Astrocyte (in vitro differentiated cells and primary cell): ENCODE results near the gene ZDHHC14. TPM values are rescaled to one million over a fixed set of nuclear protein-coding genes. Genes with fewer than 3 reads are reported as not detected.

Experiments used
- DNase-seq: peaks from one replicate; pipeline ENCODE4 v3.0.0-alpha.2; 2010; ENCODE audit warnings: low read depth
- FAIRE-seq: peaks from 2 replicates; lab custom pipeline; 2011; peaks lifted over from hg19 to GRCh38; lab: Jason Lieb, UNC
- H2AFZ ChIP-seq: 2 replicates; pipeline ENCODE4 v1.6.0; 2012; ENCODE audit warnings: low read depth, low read length, inconsistent platforms
- H3K27ac ChIP-seq: 2 replicates; pipeline ENCODE4 v1.5.1; 2011; ENCODE audit warnings: low read depth, low read length, inconsistent platforms
- H3K27me3 ChIP-seq: 2 replicates; pipeline ENCODE4 v1.6.0; 2011; ENCODE audit warnings: low read length, inconsistent platforms; ENCODE audit not compliant: insufficient read depth
- H3K36me3 ChIP-seq: 2 replicates; pipeline ENCODE4 v1.5.1; 2011; ENCODE audit warnings: low read length, inconsistent platforms; ENCODE audit not compliant: insufficient read depth
- H3K4me1 ChIP-seq: 2 replicates; pipeline ENCODE4 v1.5.1; 2011; ENCODE audit warnings: low read length, inconsistent platforms; ENCODE audit not compliant: insufficient read depth
- H3K4me2 ChIP-seq: 2 replicates; pipeline ENCODE4 v1.6.0; 2012; ENCODE audit warnings: low read length, inconsistent platforms
- H3K4me3 ChIP-seq: 2 replicates; pipeline ENCODE4 v1.5.1; 2011; ENCODE audit warnings: low read depth, mild to moderate bottlenecking, low read length, inconsistent platforms; ENCODE audit not compliant: insufficient read depth
- H3K79me2 ChIP-seq: 2 replicates; pipeline ENCODE4 v1.6.0; 2012; ENCODE audit warnings: mild to moderate bottlenecking, low read length, inconsistent platforms; ENCODE audit not compliant: insufficient read depth
- H3K9ac ChIP-seq: 2 replicates; pipeline ENCODE4 v1.6.0; 2012; ENCODE audit warnings: mild to moderate bottlenecking, low read length, inconsistent platforms
- H3K9me3 ChIP-seq: 2 replicates; pipeline ENCODE4 v1.5.1; 2012; ENCODE audit warnings: low read depth, mild to moderate bottlenecking, low read length, inconsistent platforms; ENCODE audit not compliant: insufficient read depth
- H4K20me1 ChIP-seq: 2 replicates; pipeline ENCODE4 v1.6.0; 2012; ENCODE audit warnings: low read length, inconsistent platforms; ENCODE audit not compliant: insufficient read depth
- H3K27ac Mint-ChIP-seq: one replicate; pipeline ENCODE4 v1.8.0; 2021; ENCODE audit warnings: mild to moderate bottlenecking, mixed read lengths; ENCODE audit not compliant: unreplicated experiment
- H3K27me3 Mint-ChIP-seq: one replicate; pipeline ENCODE4 v1.8.0; 2021; ENCODE audit warnings: low read depth, mixed read lengths; ENCODE audit not compliant: unreplicated experiment
- H3K36me3 Mint-ChIP-seq: one replicate; pipeline ENCODE4 v1.8.0; 2021; ENCODE audit warnings: low read depth, mixed read lengths; ENCODE audit not compliant: unreplicated experiment
- H3K4me1 Mint-ChIP-seq: one replicate; pipeline ENCODE4 v1.8.0; 2021; ENCODE audit warnings: low read depth, mixed read lengths; ENCODE audit not compliant: unreplicated experiment
- H3K4me3 Mint-ChIP-seq: one replicate; pipeline ENCODE4 v1.8.0; 2021; ENCODE audit warnings: mild to moderate bottlenecking, moderate library complexity, mixed read lengths; ENCODE audit not compliant: unreplicated experiment
- H3K9me3 Mint-ChIP-seq: one replicate; pipeline ENCODE4 v1.8.0; 2021; ENCODE audit warnings: mild to moderate bottlenecking, mixed read lengths; ENCODE audit not compliant: unreplicated experiment
- EZH2 ChIP-seq: IDR thresholded peaks from 2 replicates; pipeline ENCODE4 v1.6.1; 2012; ENCODE audit warnings: mild to moderate bottlenecking, low read length, inconsistent platforms; ENCODE audit not compliant: insufficient read depth
- total RNA-seq: library from RNA; stranded (reverse); gene quantifications from 2 replicates; pipeline ENCODE4 v1.2.1, GENCODE V29; 2021
- TF ChIP-seq, protein P1 (sequence below): IDR thresholded peaks from 2 replicates; pipeline ENCODE4 v1.5.1; 2011; ENCODE audit warnings: low read depth, mild to moderate bottlenecking, inconsistent platforms, low read length, moderate library complexity; ENCODE audit not compliant: insufficient read depth

The ZDHHC14 gene
- total RNA-seq, 1 donor from 2014 or later = 7.2 TPM

- peaks cover 5% of the 10 kb centered on the region for H3K36me3 Mint-ChIP-seq
- no peak overlapping the region for H3K4me3 ChIP-seq
- H3K27ac Mint-ChIP-seq = no peak overlapping the region
- no peaks in the 10 kb centered on the region for H3K27me3 ChIP-seq
- H2AFZ ChIP-seq = no peak overlapping the region
- no peak overlapping the region for H3K27ac ChIP-seq
- H3K4me1 ChIP-seq = peaks cover 8% of the 10 kb centered on the region
- no peak overlapping the region for H3K4me2 ChIP-seq
- no peak overlapping the region for H3K4me3 Mint-ChIP-seq
- no peaks in the 10 kb centered on the region for H3K27me3 Mint-ChIP-seq
- FAIRE-seq = no peak
- H3K9ac ChIP-seq = no peak overlapping the region
- peaks cover 13% of the 10 kb centered on the region for H3K4me1 Mint-ChIP-seq
- no peak for TF ChIP-seq EZH2
- TF ChIP-seq, protein P1, sequence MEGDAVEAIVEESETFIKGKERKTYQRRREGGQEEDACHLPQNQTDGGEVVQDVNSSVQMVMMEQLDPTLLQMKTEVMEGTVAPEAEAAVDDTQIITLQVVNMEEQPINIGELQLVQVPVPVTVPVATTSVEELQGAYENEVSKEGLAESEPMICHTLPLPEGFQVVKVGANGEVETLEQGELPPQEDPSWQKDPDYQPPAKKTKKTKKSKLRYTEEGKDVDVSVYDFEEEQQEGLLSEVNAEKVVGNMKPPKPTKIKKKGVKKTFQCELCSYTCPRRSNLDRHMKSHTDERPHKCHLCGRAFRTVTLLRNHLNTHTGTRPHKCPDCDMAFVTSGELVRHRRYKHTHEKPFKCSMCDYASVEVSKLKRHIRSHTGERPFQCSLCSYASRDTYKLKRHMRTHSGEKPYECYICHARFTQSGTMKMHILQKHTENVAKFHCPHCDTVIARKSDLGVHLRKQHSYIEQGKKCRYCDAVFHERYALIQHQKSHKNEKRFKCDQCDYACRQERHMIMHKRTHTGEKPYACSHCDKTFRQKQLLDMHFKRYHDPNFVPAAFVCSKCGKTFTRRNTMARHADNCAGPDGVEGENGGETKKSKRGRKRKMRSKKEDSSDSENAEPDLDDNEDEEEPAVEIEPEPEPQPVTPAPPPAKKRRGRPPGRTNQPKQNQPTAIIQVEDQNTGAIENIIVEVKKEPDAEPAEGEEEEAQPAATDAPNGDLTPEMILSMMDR = no peak
- H4K20me1 ChIP-seq = no peaks in the 10 kb centered on the region
- H3K9me3 Mint-ChIP-seq = peaks cover 9% of the 10 kb centered on the region
- H3K36me3 ChIP-seq = no peaks in the 10 kb centered on the region
- no peaks in the 10 kb centered on the region for H3K79me2 ChIP-seq
- peaks cover 2% of the 10 kb centered on the region for H3K9me3 ChIP-seq
- no peak for DNase-seq
Measured at GRCh38 chr6:157511682-157512381, 130.8 kb downstream of the ZDHHC14 start.

DNA sequence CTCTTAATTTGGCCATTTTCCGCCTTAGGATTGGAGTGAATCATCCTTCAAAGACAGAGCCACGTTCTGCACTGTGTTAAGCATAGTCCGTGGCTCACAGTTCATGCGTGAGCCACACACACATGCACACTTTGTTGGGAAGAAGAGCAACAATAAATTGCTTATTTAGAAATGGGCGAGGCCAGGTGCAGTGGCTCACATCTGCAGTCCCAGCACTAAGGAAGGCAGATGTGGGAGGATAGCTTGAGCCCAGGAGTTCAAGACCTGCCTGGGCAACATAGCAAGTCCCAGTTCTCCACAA is 131.3 kb downstream of the ZDHHC14 start:
- H3K4me1 ChIP-seq = peaks cover 8% of the 10 kb centered on the region
- H4K20me1 ChIP-seq = no peaks in the 10 kb centered on the region
- Mint-ChIP-seq H3K9me3 (peaks cover 7% of the 10 kb centered on the region), H3K27me3 (no peaks in the 10 kb centered on the region), H3K4me3 (no peak overlapping the region), H3K4me1 (peaks cover 13% of the 10 kb centered on the region), H3K27ac (no peak overlapping the region), H3K36me3 (peaks cover 5% of the 10 kb centered on the region)
- no peak overlapping the region for H2AFZ ChIP-seq
- H3K27ac ChIP-seq = no peak overlapping the region
- no peak overlapping the region for H3K9ac ChIP-seq
- H3K9me3 ChIP-seq = peaks cover 2% of the 10 kb centered on the region
- H3K4me2 ChIP-seq = no peak overlapping the region
- H3K79me2 ChIP-seq = no peaks in the 10 kb centered on the region
- TF ChIP-seq, protein P1 = no peak
- no peak for TF ChIP-seq EZH2
- FAIRE-seq = no peak
- no peaks in the 10 kb centered on the region for H3K36me3 ChIP-seq
- H3K27me3 ChIP-seq = no peaks in the 10 kb centered on the region
- DNase-seq = no peak
- H3K4me3 ChIP-seq = no peak overlapping the region

- Histone ChIP-seq H3K36me3 (no peaks in the 10 kb centered on the region), H3K9ac (no peak overlapping the region), H3K4me3 (no peak overlapping the region), H2AFZ (no peak overlapping the region), H3K27ac (no peak overlapping the region), H3K79me2 (no peaks in the 10 kb centered on the region), H3K4me1 (peaks cover 8% of the 10 kb centered on the region), H4K20me1 (no peaks in the 10 kb centered on the region), H3K4me2 (no peak overlapping the region), H3K9me3 (no peaks in the 10 kb centered on the region), H3K27me3 (no peaks in the 10 kb centered on the region)
- DNase-seq (no peak), FAIRE-seq (no peak)
- peaks cover 3% of the 10 kb centered on the region for H3K27me3 Mint-ChIP-seq
- H3K4me1 Mint-ChIP-seq = peaks cover 13% of the 10 kb centered on the region
- no peak overlapping the region for H3K27ac Mint-ChIP-seq
- H3K36me3 Mint-ChIP-seq = peaks cover 2% of the 10 kb centered on the region
- TF ChIP-seq, protein P1 = no peak
- no peak for TF ChIP-seq EZH2
- H3K9me3 Mint-ChIP-seq = no peaks in the 10 kb centered on the region
- H3K4me3 Mint-ChIP-seq = no peak overlapping the region
Measured at GRCh38 chr6:157513004-157513603, 132.1 kb downstream of the ZDHHC14 start.
